Measurements from ENCODE around the gene ISCU.
A peak's percentile ranks its signal among the peaks of the same experiment; 100 is the strongest.

The ISCU gene

DNA sequence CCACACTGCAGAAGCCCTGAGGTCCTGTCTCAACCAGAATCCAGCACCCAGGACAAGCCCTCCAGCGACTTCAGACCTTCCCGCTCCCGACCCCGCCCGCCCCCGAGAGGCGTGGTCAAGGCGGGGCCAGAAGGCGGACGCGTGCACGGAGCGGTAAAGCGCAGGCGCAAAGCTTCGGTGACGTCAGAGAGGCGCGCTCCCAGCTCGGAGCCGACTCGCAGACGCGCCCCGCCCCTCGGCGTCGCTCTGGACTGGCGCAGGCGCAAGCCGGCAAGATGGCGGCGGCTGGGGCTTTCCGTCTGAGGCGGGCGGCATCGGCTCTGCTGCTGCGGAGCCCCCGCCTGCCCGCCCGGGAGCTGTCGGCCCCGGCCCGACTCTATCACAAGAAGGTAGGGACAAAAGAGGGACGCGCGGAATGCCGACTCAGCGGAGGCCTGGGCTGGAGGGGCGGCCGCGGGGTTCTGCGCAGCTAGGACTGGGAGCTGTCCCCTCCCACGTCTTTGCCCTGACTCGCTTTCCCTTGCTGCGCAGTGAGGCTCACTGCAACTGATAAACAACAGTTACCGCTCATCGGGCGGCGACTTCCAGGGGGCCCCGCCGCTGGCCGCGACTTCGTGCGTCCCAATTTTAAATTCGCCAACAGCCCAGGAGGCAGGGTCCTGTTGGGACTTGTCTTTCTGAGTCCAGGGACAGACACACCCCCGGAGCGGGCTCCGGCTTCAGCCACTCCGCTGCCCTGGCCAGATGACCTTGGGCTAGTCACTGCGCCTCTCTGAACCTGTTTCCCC lies at the start of gene ISCU:
Gene ISCU, plus strand, starts transcription at position 249 of the 788 bp plus-strand sequence. Its CDS starts 27 bp downstream, at position 276.
- Histone ChIP-seq H3K27me3 (no peaks in the 10 kb centered on the region), H3K36me3 (peaks cover 34 to 49% (median 41%) of the 10 kb centered on the region in 11 experiments), H3K4me1 (peaks cover 65 to 80% (median 75%) of the 10 kb centered on the region in 10 experiments), H4K20me1 (peaks cover 24 to 49% (median 30%) of the 10 kb centered on the region in 11 experiments; a peak in 21 of 22 replicates), H3K27ac (peak within 1 kb of the TSS; percentile 89 to 97 (median 95)), H3K4me2 (peak within 1 kb of the TSS; percentile 94 to 99 (median 98)), H3K9me3 (replicated peaks in 1 of 11) (no peaks in the 10 kb centered on the region), H3K4me3 (peak within 1 kb of the TSS; percentile 75 to 97 (median 92)), H3K9ac (peak within 1 kb of the TSS; percentile 90 to 97 (median 94))
- no peak for TF ChIP-seq Cebpa-rat (IDR thresholded peaks at IDR 0.05)

- Histone ChIP-seq H4K20me1 (peaks cover 4 to 42% (median 34%) of the 10 kb centered on the region in 11 experiments; a peak in 19 of 22 replicates), H3K9ac (peak overlapping the region in 9 of 11 experiments; percentile 24 to 91 (median 86); a peak in 12 of 22 replicates), H3K27ac (peak overlapping the region in 3 of 11 experiments; percentile 38 to 85 (median 39); a peak in 4 of 22 replicates), H3K4me2 (peak overlapping the region; percentile 51 to 99 (median 93)), H3K27me3 (no peaks in the 10 kb centered on the region), H3K4me3 (peak overlapping the region; percentile 73 to 92 (median 86)), H3K4me1 (peaks cover 8 to 31% (median 21%) of the 10 kb centered on the region in 10 experiments), H3K36me3 (peaks cover 17 to 28% (median 22%) of the 10 kb centered on the region in 11 experiments), H3K9me3 (replicated peaks in 1 of 11) (0 out of 22 replicates have a peak, but pooled peaks cover 0 to 4% (median 0%) of the 10 kb centered on the region in 11 experiments)
- TF ChIP-seq Cebpa-rat (IDR thresholded peaks at IDR 0.05) = no peak
These were observed 47.9 kb upstream of the ISCU start for GRCh38 chr12:108514468-108514972.

DNA sequence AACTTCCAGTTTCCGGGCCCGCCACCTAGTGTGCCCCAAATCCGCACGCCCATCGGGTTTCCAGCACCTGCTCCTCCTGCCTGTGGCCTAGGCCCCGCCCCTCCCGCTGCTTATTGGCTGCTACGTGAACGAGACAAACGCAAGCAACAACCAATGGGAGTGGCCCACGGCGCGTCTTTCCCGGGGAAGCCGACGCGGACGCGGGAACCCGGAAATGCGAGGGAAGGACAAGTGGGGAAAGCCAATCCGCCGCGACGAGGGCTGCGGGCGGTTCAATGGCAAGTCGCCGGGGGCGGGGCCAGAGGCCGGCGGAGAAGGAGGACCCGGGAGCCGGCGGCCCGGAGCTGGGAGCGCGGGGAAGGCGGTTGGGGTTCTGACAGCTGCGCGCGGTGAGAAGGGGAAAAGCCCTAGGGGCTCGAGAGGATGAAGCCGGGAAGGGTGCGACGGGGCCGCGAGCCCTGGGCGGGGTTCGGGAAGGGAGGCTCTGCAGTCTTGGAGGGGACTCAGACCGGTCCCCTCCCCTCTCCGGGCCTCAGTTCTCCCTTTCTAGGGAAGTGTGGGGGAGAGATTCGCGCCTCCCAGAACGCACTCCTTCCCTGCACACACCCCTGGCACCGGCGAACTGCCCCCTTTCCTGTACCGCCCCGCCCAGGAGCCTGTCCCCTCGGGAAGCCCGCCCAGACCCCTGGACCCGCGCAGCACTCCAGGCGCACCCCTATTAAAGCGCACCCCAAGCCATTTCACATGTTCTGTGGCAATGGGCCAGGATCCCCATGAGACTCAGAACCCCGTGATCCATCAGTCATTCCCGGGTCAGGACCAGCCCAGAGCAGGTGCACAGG lies 47.2 kb upstream of the ISCU start, which contains the start of gene FICD:
Gene FICD, plus strand, starts transcription at position 305 of the 842 bp plus-strand sequence. CDS start 1,696 bp downstream, outside the sequence.
- H3K4me2 ChIP-seq = peak within 1 kb of the TSS; percentile 90 to 99 (median 96)
- H3K36me3 ChIP-seq = peaks cover 23 to 35% (median 29%) of the 10 kb centered on the region in 11 experiments
- H3K9ac ChIP-seq = peak within 1 kb of the TSS; percentile 76 to 91 (median 87)
- H3K4me3 ChIP-seq = peak within 1 kb of the TSS; percentile 73 to 92 (median 86)
- H3K4me1 ChIP-seq = peaks cover 8 to 31% (median 21%) of the 10 kb centered on the region in 10 experiments
- H4K20me1 ChIP-seq = peaks cover 11 to 48% (median 41%) of the 10 kb centered on the region in 11 experiments; a peak in 19 of 22 replicates
- H3K27me3 ChIP-seq = no peaks in the 10 kb centered on the region
- peak within 1 kb of the TSS; percentile 61 to 88 (median 80) for H3K27ac ChIP-seq
- no peak for TF ChIP-seq Cebpa-rat (IDR thresholded peaks at IDR 0.05)
- no peaks in the 10 kb centered on the region for H3K9me3 ChIP-seq (replicated peaks in 1 of 11)

DNA sequence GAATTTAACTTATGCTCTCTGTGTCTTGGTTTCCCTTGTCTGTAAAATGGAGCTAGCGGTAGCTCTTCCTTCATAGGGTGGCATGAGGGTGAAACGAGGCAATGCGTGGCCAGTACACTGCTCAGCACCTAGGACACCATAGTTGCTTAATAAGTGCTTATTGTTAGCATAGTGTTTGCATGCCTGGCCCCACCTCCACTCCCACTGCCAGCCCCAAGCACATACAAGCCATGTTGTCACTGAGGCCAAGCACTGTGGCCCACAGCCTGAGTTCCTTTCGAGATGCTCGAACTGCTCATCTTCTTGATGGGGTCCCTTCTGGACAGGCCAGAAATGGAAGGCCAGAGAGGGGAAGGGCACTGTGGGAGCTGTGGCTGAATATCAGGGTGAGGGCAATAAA lies 46.5 kb upstream of the ISCU start:
- no peak for TF ChIP-seq Cebpa-rat (IDR thresholded peaks at IDR 0.05)
- Histone ChIP-seq H3K27me3 (no peaks in the 10 kb centered on the region), H4K20me1 (peaks cover 18 to 56% (median 48%) of the 10 kb centered on the region in 11 experiments; a peak in 20 of 22 replicates), H3K9me3 (replicated peaks in 1 of 11) (no peaks in the 10 kb centered on the region), H3K27ac (peak overlapping the region; percentile 61 to 88 (median 80); a peak in 19 of 22 replicates), H3K4me3 (peak overlapping the region; percentile 73 to 92 (median 86)), H3K4me1 (peaks cover 8 to 31% (median 21%) of the 10 kb centered on the region in 10 experiments), H3K36me3 (peaks cover 31 to 42% (median 36%) of the 10 kb centered on the region in 11 experiments), H3K4me2 (peak overlapping the region; percentile 90 to 99 (median 96)), H3K9ac (peak overlapping the region; percentile 76 to 91 (median 87))

- Histone ChIP-seq H3K36me3 (peaks cover 38 to 50% (median 44%) of the 10 kb centered on the region in 11 experiments), H4K20me1 (peaks cover 24 to 63% (median 56%) of the 10 kb centered on the region in 11 experiments; a peak in 21 of 22 replicates), H3K27ac (peak overlapping the region in 1 of 11 experiments; percentile 85; a peak in 1 of 22 replicates), H3K4me3 (peak overlapping the region in 3 of 10 experiments; percentile 87 to 92 (median 88); a peak in 4 of 20 replicates), H3K9me3 (replicated peaks in 1 of 11) (no peaks in the 10 kb centered on the region), H3K27me3 (no peaks in the 10 kb centered on the region), H3K4me2 (peak overlapping the region; percentile 90 to 99 (median 96); a peak in 18 of 22 replicates), H3K9ac (peak overlapping the region in 5 of 11 experiments; percentile 86 to 91 (median 89); a peak in 5 of 22 replicates), H3K4me1 (peaks cover 8 to 31% (median 21%) of the 10 kb centered on the region in 10 experiments)
- no peak for TF ChIP-seq Cebpa-rat (IDR thresholded peaks at IDR 0.05)
These were observed 45.7 kb upstream of the ISCU start for GRCh38 chr12:108516511-108517275.

- Histone ChIP-seq H3K4me1 (peaks cover 8 to 31% (median 21%) of the 10 kb centered on the region in 10 experiments), H3K36me3 (peaks cover 46 to 58% (median 52%) of the 10 kb centered on the region in 11 experiments), H3K27me3 (no peaks in the 10 kb centered on the region), H3K9me3 (replicated peaks in 1 of 11) (no peaks in the 10 kb centered on the region), H3K4me2 (peak overlapping the region in 4 of 11 experiments; percentile 4 to 16 (median 12); a peak in 4 of 22 replicates), H4K20me1 (peaks cover 32 to 71% (median 62%) of the 10 kb centered on the region in 11 experiments; a peak in 21 of 22 replicates), H3K27ac (no peak overlapping the region), H3K4me3 (no peak overlapping the region), H3K9ac (peak overlapping the region in 1 of 11 experiments; percentile 14; a peak in 2 of 22 replicates)
- TF ChIP-seq Cebpa-rat (IDR thresholded peaks at IDR 0.05) = no peak
These were observed 44.9 kb upstream of the ISCU start for GRCh38 chr12:108517288-108518100.
